ENCODE data around the gene SLC8A2. TPM values are rescaled to one million over a fixed set of nuclear protein-coding genes. Genes with fewer than 3 reads are reported as not detected.

SLC8A2 gene
- total and polyA plus RNA-seq, 2 experiments from 2014 or later = 0.86 to 10.0 TPM

DNA sequence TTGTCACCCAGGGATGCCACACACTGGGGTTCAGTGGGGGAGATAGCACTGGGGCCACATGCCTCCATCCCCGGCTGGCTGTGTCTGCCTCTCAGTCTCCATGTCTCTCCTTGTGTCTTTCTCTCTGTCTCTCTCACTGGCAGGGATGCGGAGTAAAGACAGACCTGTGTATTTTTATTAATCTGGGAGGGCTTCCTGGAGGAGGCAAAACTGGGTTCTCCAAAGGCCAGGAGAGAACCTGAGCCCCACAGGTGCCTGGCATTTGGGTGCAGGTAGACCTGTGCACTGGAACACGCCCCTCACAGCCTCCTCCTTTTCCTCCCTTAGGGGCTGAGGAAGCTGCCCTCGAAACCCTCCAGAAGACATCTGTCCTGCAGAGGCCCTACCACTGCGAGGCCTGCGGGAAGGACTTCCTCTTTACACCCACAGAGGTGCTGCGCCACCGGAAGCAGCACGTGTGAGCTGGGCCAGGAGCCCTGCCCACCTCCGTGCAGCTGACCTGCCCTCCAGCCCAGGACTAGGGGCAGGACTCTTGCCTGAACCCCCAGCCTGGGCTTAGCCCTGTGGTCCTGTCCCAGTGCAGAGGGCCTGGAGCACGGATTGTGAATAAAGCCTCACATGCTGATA, 89.9 kb downstream of the SLC8A2 start:
- H3K9me2 ChIP-seq (ENCODE audit: insufficient read depth) = no peaks in the 10 kb centered on the region
- peaks cover 6% of the 10 kb centered on the region; the same call in 1 of the 2 replicates for H3F3A ChIP-seq (replicated peaks; ENCODE audit: low read depth)
- H3K79me2 ChIP-seq (replicated peaks; ENCODE audit: insufficient read depth) = no peaks in the 10 kb centered on the region
- H3K4me1 ChIP-seq (ENCODE audit: insufficient read depth) = no peaks in the 10 kb centered on the region
- no peak overlapping the region for H3K4me2 ChIP-seq
- H3K27ac Mint-ChIP-seq = no peak overlapping the region
- ATAC-seq = no peak
- H4K20me1 ChIP-seq (replicated peaks; ENCODE audit: insufficient read depth) = no peaks in the 10 kb centered on the region; the same call in 1 of the 2 replicates
- TF ChIP-seq STAT1 (IDR thresholded peaks at IDR 0.05; ENCODE audit: unreplicated experiment) = no peak
- no peak for DNase-seq (ENCODE audit: low spot score)
- peaks cover 20% of the 10 kb centered on the region for H3K27me3 Mint-ChIP-seq (ENCODE audit: insufficient read depth, low read depth, poor library complexity)
- no peak overlapping the region for H3K4me3 ChIP-seq
- peaks cover 2% of the 10 kb centered on the region; the same call in 1 of the 3 replicates for H3K9me3 Mint-ChIP-seq
- H3K36me3 Mint-ChIP-seq (ENCODE audit: low read depth) = peaks cover 40% of the 10 kb centered on the region
- no peak overlapping the region for H3K4me3 Mint-ChIP-seq
- H2AFZ ChIP-seq = no peak overlapping the region
- H3K4me1 Mint-ChIP-seq = peaks cover 5% of the 10 kb centered on the region
- H3K36me3 ChIP-seq (ENCODE audit: insufficient read depth) = 0 out of 2 replicates have a peak, but pooled peaks cover 4% of the 10 kb centered on the region
- H3K27ac ChIP-seq (ENCODE audit: low read depth) = peak overlapping the region; percentile 66; the same call in 1 of the 2 replicates
- H3K27me3 ChIP-seq (ENCODE audit: insufficient read depth) = no peaks in the 10 kb centered on the region

DNA sequence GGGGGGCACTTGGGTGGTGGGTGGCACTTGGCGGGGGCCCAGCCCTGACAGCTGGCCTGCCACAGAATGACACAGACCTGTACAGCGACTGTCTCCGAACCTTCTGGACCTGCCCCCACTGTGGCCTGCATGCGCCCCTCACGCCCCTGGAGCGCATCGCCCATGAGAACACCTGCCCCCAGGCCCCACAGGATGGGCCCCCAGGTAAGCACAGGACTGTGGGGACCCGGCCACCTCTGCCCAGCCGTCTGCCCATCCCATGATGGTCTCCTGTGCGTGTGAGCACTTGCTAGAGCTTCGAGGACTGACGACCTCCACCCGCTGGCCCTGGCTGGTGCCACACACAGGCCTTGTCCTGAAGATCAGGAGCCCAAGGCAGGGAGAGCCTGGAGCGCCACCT, 90.6 kb downstream of the SLC8A2 start:
- ATAC-seq = no peak
- peaks cover 5% of the 10 kb centered on the region for H3K4me1 Mint-ChIP-seq
- Histone ChIP-seq H3K4me1 (ENCODE audit: insufficient read depth) (no peaks in the 10 kb centered on the region), H2AFZ (no peak overlapping the region), H3F3A (replicated peaks; ENCODE audit: low read depth) (peaks cover 6% of the 10 kb centered on the region; the same call in 1 of the 2 replicates), H3K36me3 (ENCODE audit: insufficient read depth) (0 out of 2 replicates have a peak, but pooled peaks cover 4% of the 10 kb centered on the region), H4K20me1 (replicated peaks; ENCODE audit: insufficient read depth) (no peaks in the 10 kb centered on the region; the same call in 1 of the 2 replicates), H3K79me2 (replicated peaks; ENCODE audit: insufficient read depth) (no peaks in the 10 kb centered on the region), H3K9me2 (ENCODE audit: insufficient read depth) (no peaks in the 10 kb centered on the region), H3K4me2 (no peak overlapping the region), H3K27me3 (ENCODE audit: insufficient read depth) (no peaks in the 10 kb centered on the region), H3K4me3 (no peak overlapping the region), H3K27ac (ENCODE audit: low read depth) (no peak overlapping the region)
- H3K9me3 Mint-ChIP-seq = peaks cover 2% of the 10 kb centered on the region; the same call in 1 of the 3 replicates
- TF ChIP-seq CREB1 (CRISPR knock-in tag; IDR thresholded peaks at IDR 0.05; ENCODE audit: low read depth) (no peak), NANOG (IDR thresholded peaks at IDR 0.05; ENCODE audit: borderline replicate concordance) (no peak), EZH2phosphoT487 (IDR thresholded peaks at IDR 0.05; ENCODE audit: unreplicated experiment) (no peak), STAT1 (IDR thresholded peaks at IDR 0.05; ENCODE audit: unreplicated experiment) (no peak), ZNF114 (CRISPR knock-in tag; IDR thresholded peaks at IDR 0.05) (no peak), ZNF331 (CRISPR knock-in tag; IDR thresholded peaks at IDR 0.05; ENCODE audit: low read depth) (no peak), POLR2AphosphoS5 (IDR thresholded peaks at IDR 0.05; ENCODE audit: low read depth) (no peak), CTCF (conservative IDR thresholded peaks at IDR 0.05; ENCODE audit: low read depth in 2 of 2) (no peak)
- no peak for DNase-seq (ENCODE audit: low spot score)
- no peak overlapping the region for H3K27ac Mint-ChIP-seq
- H3K36me3 Mint-ChIP-seq (ENCODE audit: low read depth) = peaks cover 43% of the 10 kb centered on the region
- peaks cover 14% of the 10 kb centered on the region for H3K27me3 Mint-ChIP-seq (ENCODE audit: insufficient read depth, low read depth, poor library complexity)
- no peak overlapping the region for H3K4me3 Mint-ChIP-seq

- no peak overlapping the region for H3K27ac Mint-ChIP-seq
- peaks cover under 1% of the 10 kb centered on the region for H3K4me1 Mint-ChIP-seq
- Histone ChIP-seq H3F3A (replicated peaks; ENCODE audit: low read depth) (peaks cover 6% of the 10 kb centered on the region; the same call in 1 of the 2 replicates), H3K27ac (ENCODE audit: low read depth) (no peak overlapping the region), H3K79me2 (replicated peaks; ENCODE audit: insufficient read depth) (no peaks in the 10 kb centered on the region), H3K27me3 (ENCODE audit: insufficient read depth) (no peaks in the 10 kb centered on the region), H3K4me2 (no peak overlapping the region), H3K4me1 (ENCODE audit: insufficient read depth) (no peaks in the 10 kb centered on the region), H3K4me3 (no peak overlapping the region), H3K36me3 (ENCODE audit: insufficient read depth) (0 out of 2 replicates have a peak, but pooled peaks cover 4% of the 10 kb centered on the region), H4K20me1 (replicated peaks; ENCODE audit: insufficient read depth) (no peaks in the 10 kb centered on the region; the same call in 1 of the 2 replicates), H2AFZ (no peak overlapping the region), H3K9me2 (ENCODE audit: insufficient read depth) (no peaks in the 10 kb centered on the region)
- ATAC-seq = no peak
- peaks cover 13% of the 10 kb centered on the region for H3K27me3 Mint-ChIP-seq (ENCODE audit: insufficient read depth, low read depth, poor library complexity)
- no peak for TF ChIP-seq ZNF114 (CRISPR knock-in tag; IDR thresholded peaks at IDR 0.05)
- no peak for TF ChIP-seq EZH2 (IDR thresholded peaks at IDR 0.05; ENCODE audit: low read depth, unreplicated experiment)
- no peak for TF ChIP-seq EZH2phosphoT487 (IDR thresholded peaks at IDR 0.05; ENCODE audit: unreplicated experiment)
- no peak for TF ChIP-seq CTCF (conservative IDR thresholded peaks at IDR 0.05; ENCODE audit: low read depth in 2 of 2)
- TF ChIP-seq NANOG (IDR thresholded peaks at IDR 0.05; ENCODE audit: borderline replicate concordance) = no peak
- TF ChIP-seq CREB1 (CRISPR knock-in tag; IDR thresholded peaks at IDR 0.05; ENCODE audit: low read depth) = no peak
- DNase-seq (ENCODE audit: low spot score) = no peak
- no peak overlapping the region for H3K4me3 Mint-ChIP-seq
- H3K36me3 Mint-ChIP-seq (ENCODE audit: low read depth) = peaks cover 47% of the 10 kb centered on the region
- no peaks in the 10 kb centered on the region for H3K9me3 Mint-ChIP-seq
Measured at GRCh38 chr19:47380559-47380958, 91.1 kb downstream of the SLC8A2 start.
